H1 (cell line): ENCODE results near the gene P3H3. TPM values are rescaled to one million over a fixed set of nuclear protein-coding genes. Genes with fewer than 3 reads are reported as not detected.

Experiments used
- CTCF ChIA-PET: fragments of 300-600 bp; sonication (Branson Sonifier 250); formaldehyde crosslinking; loops from one replicate; lab custom pipeline; 2021; ENCODE audit not compliant: partially characterized antibody; lab: Charles Lee
- POLR2A ChIA-PET: fragments of 300-600 bp; sonication (Branson Sonifier 250); formaldehyde crosslinking; loops from one replicate; lab custom pipeline; 2021; ENCODE audit warnings: inconsistent platforms; ENCODE audit not compliant: partially characterized antibody; lab: Charles Lee
- DNase-seq, 2 experiments: peaks; one replicate each; pipeline versions ENCODE4 v3.0.0 to v3.0.0-alpha.2; 2010 to 2022; ENCODE audit warnings: low spot score in 2 of 2, low read depth in 1 of 2, mixed read lengths in 1 of 2
- FAIRE-seq: peaks from 2 replicates; lab custom pipeline; 2011; peaks lifted over from hg19 to GRCh38; lab: Jason Lieb, UNC
- H2AFZ ChIP-seq: 2 replicates; pipeline ENCODE4 v1.8.1; 2012; ENCODE audit warnings: low read length, inconsistent platforms
- H2AK5ac ChIP-seq: 2 replicates; pipeline ENCODE4 v1.6.1; 2013; ENCODE audit warnings: low read depth, low read length
- H2BK120ac ChIP-seq: replicated peaks from 2 replicates; pipeline ENCODE3; 2013; ENCODE audit warnings: low read depth, low read length, inconsistent platforms
- H2BK12ac ChIP-seq: 2 replicates; pipeline ENCODE4 v1.6.1; 2013; ENCODE audit warnings: low read depth, low read length
- H2BK15ac ChIP-seq: 2 replicates; pipeline ENCODE4 v1.6.1; 2013; ENCODE audit warnings: low read length
- H2BK20ac ChIP-seq: 2 replicates; pipeline ENCODE4 v1.6.1; 2013; ENCODE audit warnings: low read length
- H2BK5ac ChIP-seq: 2 replicates; pipeline ENCODE4 v1.6.1; 2013; ENCODE audit warnings: low read depth, low read length
- H3K14ac ChIP-seq: 2 replicates; pipeline ENCODE4 v1.6.1; 2013; ENCODE audit warnings: inconsistent platforms; ENCODE audit not compliant: insufficient read length
- H3K18ac ChIP-seq: 2 replicates; pipeline ENCODE4 v1.6.1; 2013; ENCODE audit warnings: low read length; ENCODE audit errors: extremely low read depth
- H3K23ac ChIP-seq: 2 replicates; pipeline ENCODE4 v1.6.1; 2013; ENCODE audit warnings: inconsistent platforms; ENCODE audit not compliant: insufficient read length
- H3K23me2 ChIP-seq: 2 replicates; pipeline ENCODE4 v1.6.1; 2013; ENCODE audit warnings: low read depth, low read length
- H3K27ac ChIP-seq: 2 replicates; pipeline ENCODE4 v1.6.1; 2011; ENCODE audit warnings: low read depth, low read length, inconsistent platforms
- H3K27me3 ChIP-seq, 4 experiments: replicated peaks in 1 of 4; 1 replicate in 1 of 4; 2 replicates in 3 of 4; pipeline versions ENCODE4 v1.6.1 to v1.8.1; 2011 to 2013; ENCODE audit warnings: low read length in 3 of 4, mild to moderate bottlenecking in 3 of 4, inconsistent platforms in 2 of 4, mixed read lengths in 2 of 4, moderate library complexity in 1 of 4; ENCODE audit not compliant: control insufficient read depth in 3 of 4, insufficient read depth in 3 of 4; ENCODE audit errors: extremely low read depth in 1 of 4
- H3K36me3 ChIP-seq, 4 experiments: 2 replicates each; pipeline versions ENCODE4 v1.6.1 to v1.8.1; 2011 to 2013; ENCODE audit warnings: mild to moderate bottlenecking in 4 of 4, low read length in 3 of 4, moderate library complexity in 2 of 4, control low read depth in 1 of 4, inconsistent platforms in 1 of 4; ENCODE audit not compliant: insufficient read depth in 4 of 4, control insufficient read depth in 2 of 4
- H3K4ac ChIP-seq: replicated peaks from 2 replicates; pipeline ENCODE3; 2013; ENCODE audit warnings: low read length, low read depth, mixed read lengths, inconsistent platforms; ENCODE audit not compliant: insufficient read length
- H3K4me1 ChIP-seq, 4 experiments: replicated peaks in 1 of 4; 1 replicate in 1 of 4; 2 replicates in 3 of 4; pipeline versions ENCODE4 v1.6.1 to v1.8.1; 2011 to 2013; ENCODE audit warnings: low read length in 3 of 4, inconsistent platforms in 2 of 4, mixed read lengths in 1 of 4; ENCODE audit not compliant: insufficient read depth in 4 of 4, control insufficient read depth in 3 of 4
- H3K4me2 ChIP-seq, 2 experiments: 2 replicates each; pipeline versions ENCODE4 v1.6.1 to v1.8.1; 2011 to 2013; ENCODE audit warnings: low read depth in 2 of 2, low read length in 2 of 2, control low read depth in 1 of 2, inconsistent platforms in 1 of 2, mild to moderate bottlenecking in 1 of 2; ENCODE audit not compliant: insufficient read depth in 1 of 2
- H3K4me3 ChIP-seq, 4 experiments: fragments of 200-600, 300-600 bp in 1 of 4; sonication (generic), shearing (Covaris generic), sonication (Bioruptor Twin) in 1 of 4; 2 replicates each; pipeline versions ENCODE4 v1.5.1 to v1.8.1; 2011 to 2016; ENCODE audit warnings: low read length in 4 of 4, low read depth in 3 of 4, control low read depth in 2 of 4, inconsistent platforms in 2 of 4, mild to moderate bottlenecking in 2 of 4, mixed read lengths in 1 of 4, moderate library complexity in 1 of 4; ENCODE audit not compliant: insufficient read depth in 2 of 4; ENCODE audit errors: extremely low read depth in 1 of 4
- H3K56ac ChIP-seq: replicated peaks from 2 replicates; pipeline ENCODE3; 2013; ENCODE audit warnings: low read depth, mild to moderate bottlenecking, mixed read lengths, low read length, inconsistent platforms; ENCODE audit not compliant: insufficient read length
- H3K79me1 ChIP-seq: 2 replicates; pipeline ENCODE4 v1.6.1; 2013; ENCODE audit warnings: low read depth, low read length, control low read depth
- H3K79me2 ChIP-seq, 2 experiments: 2 replicates each; pipeline versions ENCODE4 v1.6.1 to v1.8.1; 2012 to 2013; ENCODE audit warnings: low read length in 2 of 2, mild to moderate bottlenecking in 2 of 2, inconsistent platforms in 1 of 2; ENCODE audit not compliant: insufficient read depth in 2 of 2, control insufficient read depth in 1 of 2
- H3K9ac ChIP-seq, 4 experiments: replicated peaks in 1 of 4; 1 replicate in 1 of 4; 2 replicates in 3 of 4; pipeline versions ENCODE4 v1.6.1 to v1.8.1; 2011 to 2013; ENCODE audit warnings: low read depth in 3 of 4, low read length in 3 of 4, control low read depth in 2 of 4, mild to moderate bottlenecking in 2 of 4, moderate library complexity in 2 of 4, inconsistent platforms in 1 of 4; ENCODE audit errors: extremely low read depth in 1 of 4
- H3K9me3 ChIP-seq, 2 experiments: 2 replicates each; pipeline versions ENCODE4 v1.6.1 to v1.8.1; 2012 to 2013; ENCODE audit warnings: mild to moderate bottlenecking in 2 of 2, moderate library complexity in 2 of 2, control low read depth in 1 of 2, inconsistent platforms in 1 of 2, low read depth in 1 of 2, low read length in 1 of 2, mixed read lengths in 1 of 2; ENCODE audit not compliant: insufficient read depth in 2 of 2
- H4K20me1 ChIP-seq, 2 experiments: replicated peaks in 1 of 2; 2 replicates each; pipeline versions ENCODE3 to v1.8.1; 2011 to 2013; ENCODE audit warnings: inconsistent platforms in 2 of 2, low read length in 2 of 2, mild to moderate bottlenecking in 1 of 2; ENCODE audit not compliant: insufficient read depth in 2 of 2, control insufficient read depth in 1 of 2
- H4K5ac ChIP-seq: 2 replicates; pipeline ENCODE4 v1.6.1; 2013; ENCODE audit warnings: low read length, low read depth, mixed read lengths, inconsistent platforms; ENCODE audit not compliant: insufficient read length
- H4K8ac ChIP-seq: 2 replicates; pipeline ENCODE4 v1.8.0; 2013; ENCODE audit warnings: mild to moderate bottlenecking, moderate library complexity, low read length, inconsistent platforms; ENCODE audit not compliant: insufficient read depth; ENCODE audit errors: extremely low read depth
- H4K91ac ChIP-seq: replicated peaks from 2 replicates; pipeline ENCODE3; 2013; ENCODE audit warnings: low read length, mixed read lengths, inconsistent platforms; ENCODE audit not compliant: insufficient read length
- ASH2L ChIP-seq: fragments of 200-600, 300-600 bp; sonication (generic); IDR thresholded peaks from one replicate; pipeline ENCODE4 v1.7.1; 2017; ENCODE audit warnings: low read length
- CBX8 ChIP-seq: fragments of 300-800, 300-1000 bp; sonication (generic); IDR thresholded peaks from 2 replicates; pipeline ENCODE4 v1.7.1; 2016; ENCODE audit warnings: low read depth, low read length, borderline replicate concordance
- CEBPB ChIP-seq: IDR thresholded peaks from 2 replicates; pipeline ENCODE4 v1.6.1; 2012; ENCODE audit warnings: low read depth, low read length
- EZH2 ChIP-seq: fragments of 200-600 bp; sonication (generic); IDR thresholded peaks from 2 replicates; pipeline ENCODE4 v1.7.1; 2012; ENCODE audit warnings: low read depth, mild to moderate bottlenecking, moderate library complexity, low read length, inconsistent platforms; ENCODE audit not compliant: severe bottlenecking
- GABPA ChIP-seq: IDR thresholded peaks from 2 replicates; pipeline ENCODE4 v1.6.1; 2011; ENCODE audit warnings: mild to moderate bottlenecking, low read length, moderate library complexity, borderline replicate concordance; ENCODE audit not compliant: insufficient read depth
- JUN ChIP-seq: IDR thresholded peaks from 2 replicates; pipeline ENCODE4 v1.6.1; 2011; ENCODE audit warnings: low read depth, mild to moderate bottlenecking, improper control_type of control experiment, low read length
- MAFK ChIP-seq: IDR thresholded peaks from 2 replicates; pipeline ENCODE4 v1.6.1; 2012; ENCODE audit warnings: low read depth, mild to moderate bottlenecking, improper control_type of control experiment, low read length
- PHF8 ChIP-seq: fragments of 200-600 bp; sonication (generic); conservative IDR thresholded peaks from 2 replicates; pipeline ENCODE4 v1.7.1; 2012; ENCODE audit warnings: low read depth, mild to moderate bottlenecking, inconsistent platforms, low read length, moderate library complexity
- POU5F1 ChIP-seq: IDR thresholded peaks from 2 replicates; pipeline ENCODE4 v1.6.1; 2011; ENCODE audit warnings: low read depth, mild to moderate bottlenecking, low read length, moderate library complexity
- RAD21 ChIP-seq, 2 experiments: IDR thresholded peaks in 1 of 2; conservative IDR thresholded peaks in 1 of 2; 2 replicates each; pipeline ENCODE4 v1.6.1; 2011; ENCODE audit warnings: low read depth in 2 of 2, low read length in 2 of 2, improper control_type of control experiment in 1 of 2, inconsistent platforms in 1 of 2, mild to moderate bottlenecking in 1 of 2, moderate library complexity in 1 of 2
- TAF7 ChIP-seq: optimal IDR thresholded peaks from 2 replicates; pipeline ENCODE3; 2011; ENCODE audit warnings: low read depth, mild to moderate bottlenecking, inconsistent platforms, low read length, moderate library complexity, borderline replicate concordance
- TEAD4 ChIP-seq: IDR thresholded peaks from 2 replicates; pipeline ENCODE4 v1.6.1; 2012; ENCODE audit warnings: low read depth, low read length, inconsistent platforms, mixed read lengths
- WGBS, 2 experiments: shearing (Covaris generic) in 1 of 2; methylation state at CpG; one replicate each; pipeline versions ENCODE4 v1.1.6 to v1.1.7; 2013 to 2015; ENCODE audit warnings: low lambda C conversion rate in 2 of 2, mixed read lengths in 2 of 2, inconsistent platforms in 1 of 2, low coverage in 1 of 2, missing lambda C conversion rate in 1 of 2; ENCODE audit not compliant: insufficient replicate concordance in 2 of 2, insufficient coverage in 1 of 2, insufficient read length in 1 of 2; ENCODE audit errors: extremely low coverage in 1 of 2, missing lambda C conversion rate in 1 of 2; 5-methylcytosine and 5-hydroxymethylcytosine counted together
- polyA plus RNA-seq, 7 experiments: library from polyadenylated mRNA; depleted of rRNA in 3 of 7; stranded (reverse) in 5 of 7; unstranded in 2 of 7; fragments of >200 nt in 5 of 7; fragments of 200-250 nt in 2 of 7; gene quantifications; 1 replicate in 5 of 7; 2 replicates in 1 of 7; 4 replicates in 1 of 7; pipeline versions ENCODE4 v1.2.1 to v1.2.3, GENCODE V29; 2011 to 2013; ENCODE audit warnings: missing spikeins in 2 of 7, mixed read lengths in 2 of 7
- total RNA-seq: library from RNA; stranded (reverse); fragmentation: NEBNext Ultra II Directional; extraction: Animal tissue kit (Norgen Biotek cat#: 25700); gene quantifications from 2 replicates; pipeline ENCODE4 v1.2.1, GENCODE V29; 2021

P3H3 gene
- total and polyA plus RNA-seq, 2 of the 8 experiments (the other 6 are each of a cell fraction or from before 2014, with no cell fraction given): 22.9 to 43.5 TPM

- no peaks in the 10 kb centered on the region for H3K79me1 ChIP-seq
- no peak overlapping the region for H2BK20ac ChIP-seq
- POLR2A ChIA-PET: interaction anchor here (0.9 to 10.4 kb wide), 7 partner anchors 10 to 84 kb away, joined by 3 to 97 read pairs (median 3); partner anchors contain the start of genes PTMS and TPI1
- TF ChIP-seq PHF8: no peak
- no peak for TF ChIP-seq CEBPB
- TF ChIP-seq EZH2: no peak
- TF ChIP-seq RAD21 (IDR thresholded peaks at IDR 0.05 in 1 of 2, conservative IDR thresholded peaks at IDR 0.05 in 1 of 2; ENCODE audit: low read depth in 2 of 2, low read length in 2 of 2): no peak
- TF ChIP-seq JUN: no peak
- TF ChIP-seq POU5F1: no peak
- no peak for TF ChIP-seq GABPA
- TF ChIP-seq ASH2L: no peak
- no peak for TF ChIP-seq TAF7
- TF ChIP-seq TEAD4: no peak
- no peak for TF ChIP-seq CBX8
- no peak for TF ChIP-seq MAFK
Measured at GRCh38 chr12:6782850-6783566, 45.2 kb upstream of the P3H3 start.

More at GRCh38 chr12:6782850-6783566, 45.2 kb upstream of the P3H3 start:
- Histone ChIP-seq H3K4me2 (no peak overlapping the region), H3K18ac (no peak overlapping the region), H2BK15ac (no peak overlapping the region), H2BK5ac (no peak overlapping the region), H3K36me3 (no peaks in the 10 kb centered on the region), H4K5ac (no peak overlapping the region), H3K56ac (no peak overlapping the region), H3K9me3 (no peaks in the 10 kb centered on the region), H3K27ac (no peak overlapping the region), H2AK5ac (no peak overlapping the region), H3K27me3 (peaks cover 0 to under 1% (median under 1%) of the 10 kb centered on the region in 4 experiments; a peak in 1 of 7 replicates), H2BK12ac (no peak overlapping the region), H4K20me1 (no peaks in the 10 kb centered on the region), H3K23me2 (peaks cover 8% of the 10 kb centered on the region), H4K8ac (no peak overlapping the region), H4K91ac (no peak overlapping the region), H3K14ac (no peak overlapping the region), H3K23ac (no peak overlapping the region), H3K4me1 (peaks cover 7 to 17% (median 10%) of the 10 kb centered on the region in 4 experiments), H2BK120ac (no peak overlapping the region), H3K9ac (no peak overlapping the region), H3K79me2 (no peaks in the 10 kb centered on the region), H3K4ac (no peak overlapping the region), H3K4me3 (no peak overlapping the region), H2AFZ (no peak overlapping the region)
- DNase-seq (no peak), FAIRE-seq (no peak)
- 84% methylated on average over 9 of the region's 10 CpGs; no CpG with 5 or more reads in 1 of the 2 experiments for WGBS, 2 experiments
- CTCF ChIA-PET: interaction anchor here (0.9 to 29.6 kb wide), 6 partner anchors 10 to 162 kb away, joined by 3 to 532 read pairs (median 68); partner anchors contain the start of genes GNB3, GPR162, LAG3 and MLF2
